Activated CD8-positive, alpha-beta memory T cell treated with anti-CD3 and anti-CD28 coated beads, Interleukin-2, amount 10 ng/mL, durations not matched to agents 7 days and 5 days (primary cell): ENCODE data around the gene EIF4EBP3. TPM values are rescaled to one million over a fixed set of nuclear protein-coding genes. Genes with fewer than 3 reads are reported as not detected.

Experiments
- ATAC-seq: fragments of 150-1000 bp; cut with Tn5 transposase; one replicate; pipeline ENCODE4 v1.10.0; 2021; ENCODE audit warnings: moderate library complexity
- CTCF ChIA-PET: fragments of 350-600 bp; sonication (Branson Sonifier 250); formaldehyde crosslinking; loops from one replicate; lab custom pipeline; 2021; ENCODE audit warnings: antibody characterized with exemption; lab: Charles Lee
- DNase-seq: peaks from one replicate; pipeline ENCODE4 v3.0.0-alpha.2; 2020
- H3K27ac Mint-ChIP-seq: one replicate; pipeline ENCODE4 v1.8.0; 2021; ENCODE audit warnings: mild to moderate bottlenecking, mixed read lengths
- H3K27me3 Mint-ChIP-seq: one replicate; pipeline ENCODE4 v1.8.0; 2021; ENCODE audit warnings: mixed read lengths
- H3K36me3 Mint-ChIP-seq: one replicate; pipeline ENCODE4 v1.8.0; 2021; ENCODE audit warnings: mild to moderate bottlenecking, mixed read lengths
- H3K4me1 Mint-ChIP-seq: one replicate; pipeline ENCODE4 v1.8.0; 2021; ENCODE audit warnings: mixed read lengths
- H3K4me3 Mint-ChIP-seq: one replicate; pipeline ENCODE4 v1.8.0; 2021; ENCODE audit warnings: mild to moderate bottlenecking, moderate library complexity, mixed read lengths
- H3K9me3 Mint-ChIP-seq: one replicate; pipeline ENCODE4 v1.8.0; 2022; ENCODE audit warnings: low read depth, mixed read lengths
- total RNA-seq, 2 experiments: library from RNA; stranded (reverse); gene quantifications; one replicate each; pipeline ENCODE4 v1.2.3, GENCODE V29; 2021

EIF4EBP3 gene
- total RNA-seq, 2 experiments from 2014 or later = 7.4 to 9.0 TPM

DNA sequence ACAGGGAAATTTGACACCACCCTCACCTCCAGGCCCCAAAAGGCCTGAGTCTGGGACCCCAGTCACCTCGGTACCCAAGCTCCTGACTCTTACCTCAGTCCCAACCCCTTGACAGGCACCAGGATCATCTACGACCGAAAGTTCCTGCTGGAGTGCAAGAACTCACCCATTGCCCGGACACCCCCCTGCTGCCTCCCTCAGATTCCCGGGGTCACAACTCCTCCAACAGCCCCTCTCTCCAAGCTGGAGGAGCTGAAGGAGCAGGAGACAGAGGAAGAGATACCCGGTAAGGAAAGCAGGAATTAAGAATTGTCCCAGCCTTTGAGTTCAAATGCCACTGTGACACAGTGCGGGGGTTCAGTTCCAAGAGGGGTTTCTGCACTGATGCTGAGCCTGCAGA is 1.3 kb downstream of the EIF4EBP3 start:
- peaks cover 40% of the 10 kb centered on the region for H3K36me3 Mint-ChIP-seq
- no peaks in the 10 kb centered on the region for H3K9me3 Mint-ChIP-seq
- peak overlapping the region; percentile 91 for H3K27ac Mint-ChIP-seq
- CTCF ChIA-PET = interaction anchor here (1.7 to 2.6 kb wide), 5 partner anchors 9 to 171 kb away, joined by 7 to 16 read pairs (median 9); partner anchors contain the start of gene SRA1
- peaks cover 54% of the 10 kb centered on the region for H3K4me1 Mint-ChIP-seq
- ATAC-seq (no peak), DNase-seq (no peak)
- no peaks in the 10 kb centered on the region for H3K27me3 Mint-ChIP-seq
- H3K4me3 Mint-ChIP-seq = no peak overlapping the region

DNA sequence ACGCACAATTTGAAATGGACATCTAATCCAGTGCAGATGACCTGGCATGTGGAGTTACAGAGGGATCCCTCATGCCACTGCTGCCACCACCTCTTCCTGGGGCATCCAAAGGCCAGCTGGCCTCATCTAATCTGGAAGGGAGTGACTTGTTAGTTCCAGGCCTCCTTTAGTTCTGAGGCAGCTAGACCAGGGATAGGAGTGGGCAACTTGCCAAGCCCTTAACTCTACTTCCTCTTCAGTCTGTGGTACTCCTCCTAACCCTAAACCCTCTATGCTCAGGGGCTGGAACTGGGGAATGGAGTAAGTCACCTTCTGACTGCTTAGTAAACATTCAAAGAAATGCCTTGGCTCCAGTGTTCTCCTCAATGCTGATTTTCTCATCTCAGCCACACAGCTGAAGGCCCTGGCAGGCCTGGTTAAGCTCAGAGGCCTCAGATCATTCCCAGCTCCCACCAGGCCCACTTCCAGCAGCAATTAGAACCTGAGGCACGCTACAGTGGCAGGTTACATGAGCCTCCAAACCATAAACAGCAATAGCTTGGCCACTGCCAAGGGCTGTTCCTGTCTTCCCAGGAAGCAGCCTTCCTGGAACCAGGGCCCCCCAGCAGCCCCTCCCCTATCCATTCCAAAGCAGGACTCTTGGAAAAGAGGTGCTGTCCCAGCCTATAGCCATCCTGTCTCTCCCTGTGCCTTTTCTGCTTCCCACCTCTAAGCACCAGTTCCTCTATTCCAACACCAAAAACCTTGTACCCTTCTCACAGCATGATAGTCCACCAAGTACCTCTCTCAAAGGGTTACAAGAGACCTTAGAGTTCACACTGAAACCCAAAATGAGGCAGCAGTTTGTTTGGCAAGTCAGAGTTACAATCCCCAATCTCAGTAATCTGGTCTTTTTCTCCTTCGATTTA is 2.0 kb downstream of the EIF4EBP3 start:
- Mint-ChIP-seq H3K4me3 (no peak overlapping the region), H3K27me3 (no peaks in the 10 kb centered on the region), H3K4me1 (peaks cover 61% of the 10 kb centered on the region), H3K9me3 (no peaks in the 10 kb centered on the region), H3K27ac (peak overlapping the region; percentile 39), H3K36me3 (peaks cover 37% of the 10 kb centered on the region)
- CTCF ChIA-PET = interaction anchor here (2.0 to 2.6 kb wide), 3 partner anchors 8 to 89 kb away, joined by 8 to 16 read pairs (median 13); partner anchors contain the start of gene SRA1
- DNase-seq (peak; percentile 33), ATAC-seq (no peak)

DNA sequence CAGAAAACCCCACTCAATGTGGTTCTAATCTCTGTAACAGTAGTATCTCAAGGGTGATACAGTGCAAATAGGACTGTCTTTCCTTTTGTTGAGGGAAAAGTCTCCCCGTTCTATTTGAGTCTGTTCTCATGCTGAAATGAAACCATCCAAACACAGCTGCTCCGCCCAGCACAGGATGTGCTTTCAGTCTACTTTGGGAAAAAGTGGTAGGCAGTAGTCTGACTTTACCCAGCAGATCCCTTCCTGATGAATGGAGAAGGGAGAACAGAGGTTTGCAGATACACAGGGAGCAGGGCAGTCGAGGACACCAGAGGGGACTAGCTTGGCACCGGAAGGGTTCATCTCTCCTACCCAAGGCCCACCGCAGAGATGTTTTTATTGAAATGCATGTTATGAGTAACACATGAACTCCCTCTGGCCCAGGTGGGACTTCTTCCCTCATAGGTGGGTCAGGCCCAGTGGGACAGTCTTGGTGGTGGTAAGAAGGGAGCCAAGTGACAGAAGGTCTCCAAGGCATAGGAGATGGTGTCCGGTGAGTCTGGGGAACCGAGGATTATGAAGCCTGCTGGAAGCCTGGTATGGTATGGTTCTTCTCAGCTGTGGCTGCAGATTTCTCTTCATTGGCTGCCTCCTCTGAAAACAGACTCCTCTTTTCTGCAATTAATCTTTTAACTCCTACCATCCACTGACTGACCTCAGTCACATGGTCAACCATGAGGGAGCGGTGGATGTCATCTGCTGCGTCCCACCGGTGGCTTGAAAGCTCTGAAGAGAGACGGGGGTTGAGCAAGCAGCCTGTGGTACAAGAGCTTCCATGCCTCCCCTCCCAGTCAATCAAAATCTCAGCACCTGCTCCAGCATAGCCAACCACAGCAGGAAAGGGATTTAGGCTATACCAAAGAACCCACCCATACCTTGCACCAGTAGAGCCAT is 3.0 kb downstream of the EIF4EBP3 start:
- ATAC-seq (no peak), DNase-seq (peak; percentile 39)
- CTCF ChIA-PET = no interaction called here
- Mint-ChIP-seq H3K9me3 (no peaks in the 10 kb centered on the region), H3K27ac (peak overlapping the region; percentile 39), H3K36me3 (peaks cover 37% of the 10 kb centered on the region), H3K4me1 (peaks cover 68% of the 10 kb centered on the region), H3K27me3 (no peaks in the 10 kb centered on the region), H3K4me3 (no peak overlapping the region)

DNA sequence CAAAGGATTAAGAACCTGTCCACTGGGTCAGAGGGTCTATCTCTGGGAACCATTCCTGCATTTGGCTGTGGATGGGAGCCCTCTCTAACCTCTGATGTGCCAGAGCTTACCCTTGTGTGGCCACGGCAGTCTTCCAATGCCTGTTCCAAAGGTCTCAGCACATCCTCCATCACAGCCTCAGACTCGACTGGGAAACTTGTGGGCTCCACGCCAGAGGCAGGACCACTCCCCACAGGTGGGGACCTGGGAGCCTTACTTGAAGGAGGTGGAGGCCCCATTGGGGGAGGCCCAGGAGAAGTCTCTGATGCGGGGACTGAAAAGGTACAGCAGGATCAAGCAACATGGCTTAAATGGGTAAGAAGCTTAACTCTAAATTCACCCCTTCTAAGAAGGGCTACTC is 4.4 kb downstream of the EIF4EBP3 start:
- H3K27ac Mint-ChIP-seq = no peak overlapping the region
- ATAC-seq (no peak), DNase-seq (peak; percentile 39)
- peaks cover 79% of the 10 kb centered on the region for H3K4me1 Mint-ChIP-seq
- H3K9me3 Mint-ChIP-seq = no peaks in the 10 kb centered on the region
- H3K36me3 Mint-ChIP-seq = peaks cover 45% of the 10 kb centered on the region
- CTCF ChIA-PET = interaction anchor here (1.7 kb wide), 1 partner anchor 83 kb away, joined by 8 read pairs; no protein-coding TSS in a partner anchor
- no peak overlapping the region for H3K4me3 Mint-ChIP-seq
- H3K27me3 Mint-ChIP-seq = no peaks in the 10 kb centered on the region

DNA sequence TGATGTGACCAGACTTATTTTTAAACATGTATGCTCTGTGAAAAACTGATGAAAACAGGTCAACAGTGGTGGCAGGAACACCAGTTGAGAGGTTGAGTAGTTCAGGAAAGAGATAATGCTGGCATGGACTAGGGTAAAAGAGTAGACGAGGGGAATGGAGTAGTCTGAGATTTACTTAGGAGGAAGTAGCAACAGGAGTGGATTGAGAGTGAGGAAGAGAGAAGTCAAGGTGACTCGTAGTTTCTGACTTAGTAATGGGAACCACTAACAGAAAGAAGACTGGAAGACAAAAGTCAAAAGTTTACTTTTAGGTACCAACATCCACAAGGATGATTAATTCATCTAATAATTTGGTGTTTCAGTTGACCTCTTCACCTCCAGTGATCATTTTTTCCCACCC is 6.2 kb downstream of the EIF4EBP3 start:
- peaks cover 45% of the 10 kb centered on the region for H3K36me3 Mint-ChIP-seq
- CTCF ChIA-PET = interaction anchor here (0.9 to 1.7 kb wide), 3 partner anchors 20 to 180 kb away, joined by 3 to 8 read pairs (median 5); no protein-coding TSS in a partner anchor
- ATAC-seq = no peak

DNA sequence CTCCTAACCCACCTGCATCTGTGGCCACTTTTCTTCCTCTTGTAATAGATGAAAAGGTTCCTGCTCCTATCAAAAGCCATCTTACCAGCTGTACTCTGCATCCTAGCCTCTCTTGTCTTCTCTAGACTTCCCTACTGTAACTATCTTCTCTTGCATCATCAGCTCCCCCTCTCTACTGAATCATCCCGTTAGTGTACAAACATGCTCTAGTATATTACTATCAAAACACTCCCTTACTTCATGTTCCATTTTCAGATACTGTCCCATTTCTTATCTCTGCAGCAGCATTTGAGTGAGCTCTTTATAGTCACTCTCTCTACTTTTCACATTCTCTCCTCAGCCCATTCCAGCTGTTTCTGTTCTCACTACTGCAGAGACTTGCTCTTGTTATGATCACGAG is 7.0 kb downstream of the EIF4EBP3 start:
- H3K4me1 Mint-ChIP-seq = peaks cover 66% of the 10 kb centered on the region
- ATAC-seq = no peak
- H3K27me3 Mint-ChIP-seq = no peaks in the 10 kb centered on the region
- H3K9me3 Mint-ChIP-seq = no peaks in the 10 kb centered on the region
- H3K4me3 Mint-ChIP-seq = peak overlapping the region; percentile 10
- CTCF ChIA-PET = no interaction called here
- H3K36me3 Mint-ChIP-seq = peaks cover 45% of the 10 kb centered on the region
- peak overlapping the region; percentile 67 for H3K27ac Mint-ChIP-seq
- DNase-seq = peak; percentile 22

More for the DNA sequence above, 6.2 kb downstream of the EIF4EBP3 start:
- Mint-ChIP-seq H3K27ac (peak overlapping the region; percentile 67), H3K4me1 (peaks cover 74% of the 10 kb centered on the region), H3K4me3 (peak overlapping the region; percentile 4), H3K9me3 (no peaks in the 10 kb centered on the region), H3K27me3 (no peaks in the 10 kb centered on the region)
- peak; percentile 26 for DNase-seq

DNA sequence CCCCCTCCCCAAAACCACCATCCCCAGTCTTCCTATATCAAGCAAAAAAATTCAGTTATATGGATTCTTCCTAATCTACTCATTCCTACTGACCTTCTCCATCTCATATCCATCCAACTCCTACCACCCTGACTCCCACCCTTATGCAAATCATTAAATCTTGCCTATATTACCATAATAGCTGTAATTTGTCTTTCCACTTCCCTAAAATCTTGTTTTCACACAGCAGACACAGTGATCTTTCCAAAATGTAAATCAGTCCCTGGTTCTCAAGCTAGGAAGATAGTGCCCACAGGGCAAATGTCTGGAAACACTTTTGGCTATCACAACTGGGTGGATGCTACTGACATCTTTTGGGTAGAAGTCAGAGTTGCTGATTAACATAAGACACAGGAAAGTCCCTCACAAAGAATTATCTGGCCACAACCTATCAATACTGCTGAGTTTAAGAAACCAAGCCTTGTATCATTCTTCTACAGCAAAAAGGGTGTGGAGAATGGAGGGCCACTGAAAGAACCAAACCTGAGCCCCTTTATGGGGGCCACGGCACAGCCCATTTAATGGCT is 8.4 kb downstream of the EIF4EBP3 start:
- CTCF ChIA-PET = interaction anchor here (1.5 kb wide), 1 partner anchor 155 kb away, joined by 3 read pairs; no protein-coding TSS in a partner anchor
- DNase-seq (peak; percentile 28), ATAC-seq (no peak)
- H3K36me3 Mint-ChIP-seq = peaks cover 34% of the 10 kb centered on the region
- peak overlapping the region; percentile 87 for H3K27ac Mint-ChIP-seq
- no peaks in the 10 kb centered on the region for H3K27me3 Mint-ChIP-seq
- H3K9me3 Mint-ChIP-seq = no peaks in the 10 kb centered on the region
- peaks cover 52% of the 10 kb centered on the region for H3K4me1 Mint-ChIP-seq
- peak overlapping the region; percentile 79 for H3K4me3 Mint-ChIP-seq

DNA sequence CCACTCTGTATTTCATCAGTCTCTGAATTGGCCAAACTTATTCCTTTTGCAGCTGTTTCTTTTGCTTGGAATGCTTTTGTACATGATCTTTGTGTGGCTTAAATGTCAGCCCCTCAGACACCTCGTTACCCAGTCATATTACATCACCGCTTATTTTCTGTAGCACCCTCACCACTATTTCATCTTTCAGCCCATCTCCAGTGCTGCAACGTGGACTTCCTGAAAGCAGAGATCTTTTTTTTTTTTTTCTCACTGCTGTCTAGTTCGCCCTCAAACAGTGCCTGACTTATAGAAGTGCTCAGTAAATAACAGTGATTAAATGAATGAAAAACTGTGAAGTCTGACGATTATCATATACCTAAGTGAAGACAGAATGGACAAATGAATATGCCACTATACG is 9.0 kb downstream of the EIF4EBP3 start:
- peaks cover 48% of the 10 kb centered on the region for H3K4me1 Mint-ChIP-seq
- peak; percentile 24 for ATAC-seq

DNA sequence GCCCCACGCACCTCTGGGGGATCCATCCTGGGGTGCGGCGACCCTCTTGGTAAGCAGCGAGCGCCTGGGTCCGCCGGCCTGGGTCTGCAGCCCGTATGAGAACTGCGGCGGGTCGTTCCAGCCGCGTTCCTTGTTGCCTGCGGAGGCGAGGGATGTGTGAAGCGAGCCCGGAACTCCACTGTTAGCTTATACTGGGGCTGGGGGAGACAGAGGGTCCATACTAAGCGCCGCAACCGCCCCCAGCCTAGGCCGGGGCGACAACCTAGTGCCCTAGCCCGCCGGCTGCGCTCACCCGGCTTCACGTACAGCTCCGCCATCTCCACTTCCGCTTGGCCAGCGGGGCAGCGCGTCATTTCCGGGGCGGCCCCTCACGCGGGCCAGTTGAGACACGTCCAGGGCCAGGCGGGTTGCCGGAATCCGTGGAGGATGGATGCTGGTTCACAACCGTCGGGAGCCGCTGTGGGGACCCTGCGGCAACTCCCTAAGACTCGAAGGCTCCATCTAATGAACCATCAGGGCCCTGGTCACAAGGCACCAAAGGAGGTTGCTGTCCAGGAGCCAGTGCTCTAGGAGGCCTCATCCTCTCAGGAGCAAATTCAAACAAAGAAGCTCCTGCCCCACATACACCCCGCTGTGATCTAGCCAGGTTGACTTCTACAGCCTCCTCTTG is 9.8 kb downstream of the EIF4EBP3 start, which contains the start of gene SRA1:
Gene SRA1, minus strand, starts transcription at position 338 of the 670 bp plus-strand sequence. Its CDS starts 21 bp downstream, at position 317.
- peaks cover 43% of the 10 kb centered on the region for H3K4me1 Mint-ChIP-seq
- peak within 1 kb of the TSS; percentile 79 for H3K4me3 Mint-ChIP-seq
- DNase-seq = peak; percentile 94
- CTCF ChIA-PET = interaction anchor here (0.7 to 1.3 kb wide), 10 partner anchors 8 to 313 kb away, joined by 3 to 13 read pairs (median 3); partner anchors contain the start of genes EIF4EBP3 and IK
- no peaks in the 10 kb centered on the region for H3K9me3 Mint-ChIP-seq
- H3K27ac Mint-ChIP-seq = peak within 1 kb of the TSS; percentile 87
- peaks cover 26% of the 10 kb centered on the region for H3K36me3 Mint-ChIP-seq
- H3K27me3 Mint-ChIP-seq = no peaks in the 10 kb centered on the region
- peak; percentile 96 for ATAC-seq

More for the DNA sequence above, 9.0 kb downstream of the EIF4EBP3 start:
- CTCF ChIA-PET = interaction anchor here (1.1 to 1.5 kb wide), 2 partner anchors 9 to 154 kb away, joined by 3 to 5 read pairs; no protein-coding TSS in a partner anchor
- Mint-ChIP-seq H3K4me3 (peak overlapping the region; percentile 79), H3K9me3 (no peaks in the 10 kb centered on the region), H3K36me3 (peaks cover 30% of the 10 kb centered on the region), H3K27me3 (no peaks in the 10 kb centered on the region), H3K27ac (peak overlapping the region; percentile 87)
- peak; percentile 41 for DNase-seq

DNA sequence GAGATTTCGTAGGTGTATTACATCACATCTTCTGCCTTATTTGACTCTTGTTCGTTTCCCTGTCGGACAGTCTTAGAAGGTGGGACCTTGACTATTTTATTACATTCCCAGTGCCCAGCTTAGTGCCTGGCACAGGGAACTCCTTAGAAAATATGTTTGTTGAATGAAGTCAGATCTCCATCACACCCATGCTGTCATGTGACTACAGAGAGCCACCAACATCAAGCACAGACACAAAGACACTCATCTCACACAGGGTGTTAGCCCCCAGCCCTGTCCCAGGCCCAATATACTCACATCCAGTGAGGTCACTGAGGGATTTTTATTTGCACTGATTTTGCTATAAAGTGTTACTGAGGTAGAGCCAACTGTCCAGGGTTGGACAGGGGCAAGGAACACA is 10.5 kb downstream of the EIF4EBP3 start:
- Mint-ChIP-seq H3K27ac (peak overlapping the region; percentile 87), H3K4me3 (peak overlapping the region; percentile 79), H3K4me1 (peaks cover 44% of the 10 kb centered on the region), H3K9me3 (no peaks in the 10 kb centered on the region), H3K36me3 (peaks cover 23% of the 10 kb centered on the region), H3K27me3 (no peaks in the 10 kb centered on the region)
- ATAC-seq (no peak), DNase-seq (no peak)
- CTCF ChIA-PET = interaction anchor here (0.8 to 1.3 kb wide), 8 partner anchors 10 to 314 kb away, joined by 3 to 13 read pairs (median 3); partner anchors contain the start of genes EIF4EBP3 and IK

DNA sequence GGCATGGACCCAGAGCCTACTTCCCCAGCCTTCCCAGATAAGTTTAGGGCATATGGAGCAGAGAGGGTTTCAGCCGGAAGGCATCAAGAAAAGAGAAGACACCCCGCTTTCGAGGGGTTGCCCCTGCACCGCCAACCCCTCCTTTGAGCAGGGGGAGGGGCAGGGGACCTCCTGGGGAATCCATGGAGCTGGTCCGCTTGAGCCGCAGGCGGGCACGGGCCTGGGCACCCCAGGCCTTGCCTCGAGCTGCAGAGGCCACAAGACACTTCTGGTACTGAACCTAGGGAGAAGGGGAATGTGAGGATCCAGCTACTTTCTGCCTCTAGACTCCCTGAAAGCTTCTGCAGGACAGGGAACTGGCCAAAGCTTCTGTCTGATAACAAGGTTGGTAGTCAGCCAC is 11.1 kb downstream of the EIF4EBP3 start:
- peaks cover 42% of the 10 kb centered on the region for H3K4me1 Mint-ChIP-seq
- ATAC-seq = no peak
- H3K9me3 Mint-ChIP-seq = no peaks in the 10 kb centered on the region
- H3K27ac Mint-ChIP-seq = no peak overlapping the region
- H3K36me3 Mint-ChIP-seq = peaks cover 18% of the 10 kb centered on the region
- H3K4me3 Mint-ChIP-seq = no peak overlapping the region
- CTCF ChIA-PET = interaction anchor here (1.1 to 1.3 kb wide), 3 partner anchors 77 to 213 kb away, joined by 3 to 4 read pairs (median 3); no protein-coding TSS in a partner anchor
- DNase-seq = no peak
- H3K27me3 Mint-ChIP-seq = no peaks in the 10 kb centered on the region

DNA sequence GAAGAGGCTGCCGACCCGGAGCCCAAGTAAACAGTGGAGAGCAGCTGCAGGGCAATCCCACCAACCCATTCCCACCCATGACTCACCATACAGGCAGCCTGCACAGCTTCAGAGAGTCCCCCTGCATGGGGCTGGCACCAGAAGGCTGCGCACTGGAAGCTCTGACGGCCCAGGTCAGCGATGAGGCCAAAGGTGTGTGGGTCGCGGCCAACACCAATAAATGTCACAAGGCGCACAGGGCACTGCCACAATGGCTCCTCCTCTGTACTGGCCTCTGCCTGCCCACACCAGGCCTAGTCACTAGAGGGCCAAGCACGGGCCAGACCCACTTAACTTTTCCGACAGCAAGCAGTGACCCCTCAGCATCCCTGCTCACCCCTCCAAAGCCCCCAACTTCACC is 12.8 kb downstream of the EIF4EBP3 start:
- H3K4me3 Mint-ChIP-seq = no peak overlapping the region
- peaks cover 15% of the 10 kb centered on the region for H3K36me3 Mint-ChIP-seq
- H3K4me1 Mint-ChIP-seq = peaks cover 30% of the 10 kb centered on the region
- DNase-seq (no peak), ATAC-seq (no peak)
- no peaks in the 10 kb centered on the region for H3K9me3 Mint-ChIP-seq
- H3K27me3 Mint-ChIP-seq = no peaks in the 10 kb centered on the region
- no peak overlapping the region for H3K27ac Mint-ChIP-seq
- CTCF ChIA-PET = no interaction called here
